BLaER1 treated with 17β-estradiol and CSF1 and Interleukin-3, amounts not matched to agents 10 nM and 100 nM (cell line): ENCODE data around the gene SLC16A14.
"Not testable (repeated sequence)": the region's sequence is repeated elsewhere in the genome, so short reads cannot be mapped to it uniquely, and the experiment has no call there.

Experiments
- H3K27ac ChIP-seq, 11 experiments: shearing (Covaris generic); formaldehyde crosslinking; 2 replicates each; pipeline ENCODE4 v1.8.1; 2022
- H3K27me3 ChIP-seq, 11 experiments: shearing (Covaris generic); formaldehyde crosslinking; 2 replicates each; pipeline ENCODE4 v1.8.1; 2022
- H3K36me3 ChIP-seq, 11 experiments: shearing (Covaris generic); formaldehyde crosslinking; 2 replicates each; pipeline ENCODE4 v1.8.1; 2022
- H3K4me1 ChIP-seq, 10 experiments: shearing (Covaris generic); formaldehyde crosslinking; 2 replicates each; pipeline ENCODE4 v1.8.1; 2022
- H3K4me2 ChIP-seq, 11 experiments: shearing (Covaris generic); formaldehyde crosslinking; 2 replicates each; pipeline ENCODE4 v1.8.1; 2022
- H3K4me3 ChIP-seq, 10 experiments: shearing (Covaris generic); formaldehyde crosslinking; 2 replicates each; pipeline ENCODE4 v1.8.1; 2022
- H3K9ac ChIP-seq, 11 experiments: shearing (Covaris generic); formaldehyde crosslinking; 2 replicates each; pipeline ENCODE4 v1.8.1; 2022
- H3K9me3 ChIP-seq, 11 experiments: shearing (Covaris generic); formaldehyde crosslinking; replicated peaks in 1 of 11; 2 replicates each; pipeline ENCODE4 v1.8.1; 2022
- H4K20me1 ChIP-seq, 11 experiments: shearing (Covaris generic); formaldehyde crosslinking; 2 replicates each; pipeline ENCODE4 v1.8.1; 2022
- Cebpa-rat ChIP-seq, 11 experiments: shearing (Covaris generic); IDR thresholded peaks; 2 replicates each; pipeline ENCODE4 v1.8.1; 2022

SLC16A14 gene, protein sequence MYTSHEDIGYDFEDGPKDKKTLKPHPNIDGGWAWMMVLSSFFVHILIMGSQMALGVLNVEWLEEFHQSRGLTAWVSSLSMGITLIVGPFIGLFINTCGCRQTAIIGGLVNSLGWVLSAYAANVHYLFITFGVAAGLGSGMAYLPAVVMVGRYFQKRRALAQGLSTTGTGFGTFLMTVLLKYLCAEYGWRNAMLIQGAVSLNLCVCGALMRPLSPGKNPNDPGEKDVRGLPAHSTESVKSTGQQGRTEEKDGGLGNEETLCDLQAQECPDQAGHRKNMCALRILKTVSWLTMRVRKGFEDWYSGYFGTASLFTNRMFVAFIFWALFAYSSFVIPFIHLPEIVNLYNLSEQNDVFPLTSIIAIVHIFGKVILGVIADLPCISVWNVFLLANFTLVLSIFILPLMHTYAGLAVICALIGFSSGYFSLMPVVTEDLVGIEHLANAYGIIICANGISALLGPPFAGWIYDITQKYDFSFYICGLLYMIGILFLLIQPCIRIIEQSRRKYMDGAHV

DNA sequence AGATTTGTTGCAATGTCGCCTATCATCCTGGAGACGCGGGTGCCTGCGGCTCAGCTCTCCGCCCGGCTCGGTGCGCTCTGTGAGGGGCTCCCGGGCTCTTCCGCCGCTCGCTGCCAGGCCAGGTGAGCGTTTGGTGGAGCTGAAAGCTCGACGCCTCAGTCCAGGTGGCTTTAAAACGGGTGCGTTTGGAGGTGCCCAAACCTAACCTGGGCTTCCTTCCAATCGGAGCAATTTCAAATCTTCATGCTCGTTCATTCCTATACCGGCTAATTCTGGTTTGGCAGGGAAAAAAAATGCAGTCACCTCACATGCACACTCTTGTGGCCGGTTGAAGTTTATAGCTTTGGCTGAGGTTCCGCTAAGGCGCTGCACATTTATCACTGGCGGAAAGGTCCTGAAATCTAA lies at the start of gene SLC16A14:
TSS of gene SLC16A14 (minus strand) at position 274 of the 405 bp plus-strand sequence. CDS start 9,572 bp downstream, outside the sequence.
- peak within 1 kb of the TSS in 9 of 11 experiments; percentile 27 to 74 (median 67); a peak in 17 of 22 replicates for H3K27ac ChIP-seq
- no peaks in the 10 kb centered on the region for H3K36me3 ChIP-seq
- no peak for TF ChIP-seq Cebpa-rat (IDR thresholded peaks at IDR 0.05)
- peaks cover 5 to 23% (median 14%) of the 10 kb centered on the region in 10 experiments; a peak in 18 of 20 replicates for H3K4me1 ChIP-seq
- H3K9ac ChIP-seq = peak within 1 kb of the TSS; percentile 63 to 83 (median 76)
- peak within 1 kb of the TSS; percentile 60 to 77 (median 70) for H3K4me3 ChIP-seq
- H3K9me3 ChIP-seq = no peaks in the 10 kb centered on the region
- H3K27me3 ChIP-seq = peaks cover 14 to 31% (median 23%) of the 10 kb centered on the region in 11 experiments; a peak in 16 of 22 replicates
- H3K4me2 ChIP-seq = peak within 1 kb of the TSS; percentile 88 to 100 (median 99)
- no peaks in the 10 kb centered on the region for H4K20me1 ChIP-seq

DNA sequence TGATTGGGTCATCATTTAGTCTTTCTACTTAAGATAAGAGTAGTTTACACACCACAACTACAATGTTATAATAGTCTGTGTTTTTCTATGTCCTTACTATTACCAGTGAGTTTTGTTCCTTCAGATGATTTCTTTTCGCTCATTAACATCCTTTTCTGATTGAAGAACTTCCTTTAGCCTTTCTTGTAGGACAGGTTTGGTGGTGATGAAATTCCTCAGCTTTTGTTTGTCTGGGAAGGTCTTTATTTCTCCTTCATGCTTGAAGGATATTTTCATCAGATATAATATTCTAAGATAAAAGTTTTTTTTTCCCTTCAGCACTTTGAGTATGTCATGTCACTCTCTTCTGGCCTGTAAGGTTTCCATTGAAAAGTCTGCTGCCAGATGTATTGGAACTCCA lies 38.0 kb upstream of the SLC16A14 start:
- Histone ChIP-seq H3K4me2 (no peak overlapping the region), H3K9me3 (peaks cover 40 to 60% (median 54%) of the 10 kb centered on the region in 11 experiments), H3K27ac (no peak overlapping the region), H3K27me3 (no peaks in the 10 kb centered on the region), H3K4me3 (no peak overlapping the region), H3K36me3 (no peaks in the 10 kb centered on the region), H3K4me1 (no peaks in the 10 kb centered on the region), H3K9ac (no peak overlapping the region), H4K20me1 (no peaks in the 10 kb centered on the region)
- TF ChIP-seq Cebpa-rat (IDR thresholded peaks at IDR 0.05) = no peak

DNA sequence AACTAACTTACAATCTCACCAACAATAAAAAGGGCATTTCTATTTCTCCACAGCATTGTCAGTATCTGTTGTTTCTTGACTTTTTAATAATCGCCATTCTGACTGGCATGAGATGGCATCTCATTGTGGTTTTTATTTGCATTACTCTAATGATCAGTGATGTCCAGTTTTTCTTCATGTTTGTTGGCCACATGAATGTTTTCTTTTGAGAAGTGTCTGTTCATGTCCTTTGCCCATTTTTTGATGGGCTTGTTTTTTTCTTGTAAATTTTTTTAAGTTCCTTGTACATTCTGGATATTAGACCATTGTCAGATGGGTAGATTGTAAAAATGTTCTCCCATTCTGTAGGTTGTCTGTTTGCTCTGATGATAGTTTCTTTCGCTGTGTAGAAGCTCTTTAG lies 33.2 kb upstream of the SLC16A14 start:
- H3K4me3 ChIP-seq, H3K9ac ChIP-seq: not testable (repeated sequence)

GRCh38 chr2:230097841-230098240 lies 29.1 kb upstream of the SLC16A14 start:
- TF ChIP-seq Cebpa-rat (IDR thresholded peaks at IDR 0.05) = no peak
- Histone ChIP-seq H3K9ac (no peak overlapping the region), H3K4me2 (no peak overlapping the region)

More for the DNA sequence above, 33.2 kb upstream of the SLC16A14 start:
- H3K9me3 ChIP-seq = peaks cover 33 to 57% (median 42%) of the 10 kb centered on the region in 11 experiments
- not testable (repeated sequence) for H3K27ac ChIP-seq, H3K4me2 ChIP-seq, H3K36me3 ChIP-seq, H3K27me3 ChIP-seq, H4K20me1 ChIP-seq, H3K4me1 ChIP-seq

DNA sequence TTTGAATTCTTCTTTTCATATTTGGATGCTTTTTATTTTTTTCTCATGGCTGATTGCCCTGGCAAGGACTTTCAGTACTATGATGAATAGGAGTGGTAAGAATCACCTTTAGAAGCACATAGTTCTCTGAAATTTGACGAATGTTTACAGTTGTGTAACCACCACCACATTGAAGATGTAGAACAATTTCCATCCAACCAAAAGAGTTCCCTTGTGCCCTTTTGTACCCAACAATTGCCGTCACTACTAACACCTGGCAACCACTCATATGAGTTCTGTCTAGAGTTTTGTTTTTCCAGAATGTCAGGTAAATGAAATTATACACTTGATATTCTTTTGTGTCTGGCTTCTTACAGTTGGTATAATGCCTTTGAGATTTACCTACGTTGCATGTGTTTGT lies 28.7 kb upstream of the SLC16A14 start:
- H3K4me2 ChIP-seq = no peak overlapping the region
- no peak overlapping the region for H3K4me3 ChIP-seq
- no peak overlapping the region for H3K9ac ChIP-seq
- no peaks in the 10 kb centered on the region for H3K27me3 ChIP-seq
- H3K9me3 ChIP-seq = peaks cover 16 to 39% (median 25%) of the 10 kb centered on the region in 11 experiments; a peak in 21 of 22 replicates
- no peaks in the 10 kb centered on the region for H3K36me3 ChIP-seq
- no peak overlapping the region for H3K27ac ChIP-seq
- TF ChIP-seq Cebpa-rat (IDR thresholded peaks at IDR 0.05) = no peak
- H3K4me1 ChIP-seq = no peaks in the 10 kb centered on the region
- no peaks in the 10 kb centered on the region for H4K20me1 ChIP-seq

More at GRCh38 chr2:230097841-230098240, 29.1 kb upstream of the SLC16A14 start:
- no peaks in the 10 kb centered on the region for H3K27me3 ChIP-seq
- no peak overlapping the region for H3K4me3 ChIP-seq
- H3K27ac ChIP-seq = no peak overlapping the region
- peaks cover 20 to 43% (median 28%) of the 10 kb centered on the region in 11 experiments; a peak in 21 of 22 replicates for H3K9me3 ChIP-seq
- no peaks in the 10 kb centered on the region for H3K36me3 ChIP-seq
- no peaks in the 10 kb centered on the region for H3K4me1 ChIP-seq
- no peaks in the 10 kb centered on the region for H4K20me1 ChIP-seq

DNA sequence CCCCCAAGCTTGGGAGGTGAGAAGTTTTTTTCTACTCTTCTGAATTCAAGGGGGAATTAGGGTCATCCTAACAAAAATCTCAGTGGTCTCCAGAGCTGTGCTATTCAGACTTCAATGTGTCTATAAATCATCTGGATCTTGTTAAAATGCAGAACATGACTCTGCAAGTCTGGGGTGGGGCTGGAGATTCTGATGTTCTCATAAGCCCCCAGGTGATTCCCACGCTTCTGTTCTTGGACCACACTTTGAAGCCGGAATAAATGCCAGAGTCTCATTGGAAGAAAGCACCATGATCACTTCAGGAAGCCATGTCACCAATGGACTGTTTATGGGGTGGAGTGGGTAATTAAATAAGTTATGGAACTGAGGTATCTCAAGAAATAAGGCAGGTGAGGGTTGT lies 22.2 kb upstream of the SLC16A14 start:
- Histone ChIP-seq H3K4me1 (no peaks in the 10 kb centered on the region), H3K9ac (no peak overlapping the region), H3K27me3 (no peaks in the 10 kb centered on the region), H3K9me3 (peaks cover 8 to 22% (median 11%) of the 10 kb centered on the region in 11 experiments; a peak in 16 of 22 replicates), H4K20me1 (no peaks in the 10 kb centered on the region), H3K4me3 (no peak overlapping the region), H3K27ac (no peak overlapping the region), H3K36me3 (no peaks in the 10 kb centered on the region), H3K4me2 (no peak overlapping the region)
- TF ChIP-seq Cebpa-rat (IDR thresholded peaks at IDR 0.05) = no peak

DNA sequence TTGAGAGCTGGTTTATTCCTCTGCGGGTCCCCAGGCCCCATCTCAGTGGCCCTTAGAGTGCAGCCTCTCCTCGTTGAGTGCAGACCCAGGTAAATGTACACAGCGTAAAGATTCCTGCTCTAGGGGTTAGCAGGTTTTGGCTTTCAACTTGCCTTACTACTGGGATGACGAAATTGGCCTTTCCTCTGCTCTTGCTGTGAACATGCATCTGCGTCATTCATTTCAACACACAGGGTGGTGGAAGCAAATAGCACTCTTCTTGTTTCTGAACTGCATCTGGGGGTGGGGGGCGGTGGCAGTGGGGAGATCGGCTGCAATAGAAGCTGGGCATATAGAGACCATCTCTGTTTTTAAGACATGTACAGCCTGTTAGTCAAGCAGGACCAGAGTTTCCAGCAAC lies 16.5 kb upstream of the SLC16A14 start:
- no peak overlapping the region for H3K27ac ChIP-seq
- no peak overlapping the region for H3K4me3 ChIP-seq
- no peak overlapping the region for H3K4me2 ChIP-seq
- 0 out of 22 replicates have a peak, but pooled peaks cover 0 to 6% (median 0%) of the 10 kb centered on the region in 11 experiments for H3K9me3 ChIP-seq
- no peaks in the 10 kb centered on the region for H4K20me1 ChIP-seq
- H3K4me1 ChIP-seq = no peaks in the 10 kb centered on the region
- no peak for TF ChIP-seq Cebpa-rat (IDR thresholded peaks at IDR 0.05)
- no peak overlapping the region for H3K9ac ChIP-seq
- no peaks in the 10 kb centered on the region for H3K27me3 ChIP-seq
- no peaks in the 10 kb centered on the region for H3K36me3 ChIP-seq

DNA sequence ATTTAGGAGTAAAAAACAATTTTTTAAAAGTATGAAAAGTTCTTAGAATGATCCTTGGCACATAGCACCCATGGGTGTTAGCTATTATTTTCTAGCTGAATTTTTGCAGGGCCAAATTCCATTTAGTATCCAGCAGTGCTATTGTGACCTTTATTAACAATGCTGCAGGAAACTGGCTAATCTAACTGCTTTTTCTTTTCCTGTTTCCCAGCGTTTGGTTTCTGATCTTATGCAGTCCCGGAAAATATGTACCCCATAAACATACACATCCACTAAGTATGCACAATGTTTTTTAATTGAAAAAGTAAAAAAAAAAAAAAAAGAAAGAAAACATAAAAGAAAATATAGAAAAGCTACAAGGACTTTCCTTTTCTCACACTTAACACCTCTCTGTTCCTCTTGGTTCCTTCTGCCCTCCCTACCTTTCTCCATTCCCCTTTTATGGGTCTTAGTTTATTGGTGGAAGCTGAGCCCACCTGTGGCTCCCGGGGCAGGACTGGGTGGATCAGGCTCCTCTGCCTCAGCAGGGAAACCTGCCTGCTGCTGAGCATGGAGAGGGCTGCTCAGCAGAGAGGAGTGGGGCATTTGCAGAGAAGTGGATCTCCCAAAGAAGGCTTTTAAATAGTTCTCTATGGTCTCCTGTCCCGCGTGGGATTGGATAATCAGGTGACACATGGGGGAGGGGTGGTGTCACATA lies 9.3 kb upstream of the SLC16A14 start:
- Histone ChIP-seq H3K27ac (no peak overlapping the region), H3K36me3 (no peaks in the 10 kb centered on the region), H3K9me3 (no peaks in the 10 kb centered on the region), H3K4me1 (no peaks in the 10 kb centered on the region), H3K4me2 (no peak overlapping the region), H3K9ac (no peak overlapping the region), H4K20me1 (no peaks in the 10 kb centered on the region), H3K27me3 (no peaks in the 10 kb centered on the region), H3K4me3 (no peak overlapping the region)
- no peak for TF ChIP-seq Cebpa-rat (IDR thresholded peaks at IDR 0.05)

- no peak for TF ChIP-seq Cebpa-rat (IDR thresholded peaks at IDR 0.05)
- H3K9me3 ChIP-seq = no peaks in the 10 kb centered on the region
These were observed 8.1 kb upstream of the SLC16A14 start for GRCh38 chr2:230076819-230077218.

More at GRCh38 chr2:230076819-230077218, 8.1 kb upstream of the SLC16A14 start:
- Histone ChIP-seq H3K4me2 (no peak overlapping the region), H3K36me3 (no peaks in the 10 kb centered on the region), H4K20me1 (no peaks in the 10 kb centered on the region), H3K9ac (no peak overlapping the region), H3K27ac (no peak overlapping the region), H3K4me3 (no peak overlapping the region), H3K4me1 (no peaks in the 10 kb centered on the region), H3K27me3 (no peaks in the 10 kb centered on the region)
